Activated B cell treated with CpG ODN at 0.5 μM for 24 hours (primary cell): ENCODE results near the gene C17orf50. TPM values are rescaled to one million over a fixed set of nuclear protein-coding genes. Genes with fewer than 3 reads are reported as not detected.

Source experiments
- ATAC-seq: fragments of 200-7000 bp; cut with Tn5 transposase; one replicate; pipeline ENCODE4 v1.10.0; 2021; ENCODE audit warnings: low read depth, mild to moderate bottlenecking, moderate library complexity
- CTCF ChIA-PET: fragments of 350-600 bp; sonication (Branson Sonifier 250); formaldehyde crosslinking; loops from one replicate; lab custom pipeline; 2021; ENCODE audit warnings: antibody characterized with exemption; lab: Charles Lee
- POLR2A ChIA-PET: fragments of 350-600 bp; sonication (Branson Sonifier 250); formaldehyde crosslinking; loops from one replicate; lab custom pipeline; 2021; ENCODE audit warnings: antibody characterized with exemption; lab: Charles Lee
- DNase-seq: peaks from one replicate; pipeline ENCODE4 v3.0.0; 2022
- H3K27ac Mint-ChIP-seq: one replicate; pipeline ENCODE4 v1.8.0; 2020; ENCODE audit warnings: mixed read lengths
- H3K27me3 Mint-ChIP-seq: one replicate; pipeline ENCODE4 v1.8.0; 2021; ENCODE audit warnings: mixed read lengths
- H3K36me3 Mint-ChIP-seq: one replicate; pipeline ENCODE4 v1.8.0; 2021; ENCODE audit warnings: low read depth, mixed read lengths
- H3K4me1 Mint-ChIP-seq: one replicate; pipeline ENCODE4 v1.8.0; 2021; ENCODE audit warnings: mixed read lengths
- H3K4me3 Mint-ChIP-seq: one replicate; pipeline ENCODE4 v1.8.0; 2020; ENCODE audit warnings: mild to moderate bottlenecking, mixed read lengths
- H3K9me3 Mint-ChIP-seq: one replicate; pipeline ENCODE4 v1.8.0; 2020; ENCODE audit warnings: mixed read lengths
- CTCF ChIP-seq: fragments of 200-600 bp; IDR thresholded peaks from one replicate; pipeline ENCODE4 v1.8.0; 2022; ENCODE audit warnings: antibody characterized with exemption, mild to moderate bottlenecking
- intact Hi-C: fragments of 100-400 bp; cut with micrococcal nuclease; formaldehyde crosslinking; loops from one replicate; pipeline ENCODE4 v1.15.1; 2024
- total RNA-seq: library from RNA; stranded (reverse); gene quantifications from 2 replicates; pipeline ENCODE4 v1.2.3, GENCODE V29; 2022

C17orf50 gene
- total RNA-seq, 1 donor from 2014 or later: not detected

GRCh38 chr17:35807371-35808144 lies 46.9 kb downstream of the C17orf50 start:
- Mint-ChIP-seq H3K36me3 (peaks cover 14% of the 10 kb centered on the region), H3K9me3 (no peaks in the 10 kb centered on the region), H3K27me3 (no peaks in the 10 kb centered on the region), H3K4me3 (peak overlapping the region; percentile 93), H3K4me1 (peaks cover 41% of the 10 kb centered on the region), H3K27ac (peak overlapping the region; percentile 100)
- CTCF ChIA-PET: interaction anchor here (0.8 to 6.4 kb wide), 4 partner anchors 11 to 268 kb away, joined by 3 to 158 read pairs (median 20); partner anchors contain the start of genes C17orf50 and MMP28
- no peak for TF ChIP-seq CTCF
- ATAC-seq (no peak), DNase-seq (no peak)
- intact Hi-C loops: loop anchor here (2.0 to 10.0 kb wide), 3 partner anchors 193 to 793 kb away; partner anchors contain the start of genes MRM1 and SLFN5
- POLR2A ChIA-PET: interaction anchor here (1.3 to 3.5 kb wide), 4 partner anchors 12 to 728 kb away, joined by 3 to 121 read pairs (median 10); partner anchors contain the start of gene MMP28

GRCh38 chr17:35808240-35808961 lies 47.7 kb downstream of the C17orf50 start:
- Mint-ChIP-seq H3K36me3 (peaks cover 18% of the 10 kb centered on the region), H3K4me1 (peaks cover 47% of the 10 kb centered on the region), H3K9me3 (no peaks in the 10 kb centered on the region), H3K27ac (peak overlapping the region; percentile 100), H3K4me3 (peak overlapping the region; percentile 93), H3K27me3 (no peaks in the 10 kb centered on the region)
- ChIA-PET CTCF (interaction anchor here (0.7 to 6.4 kb wide), 11 partner anchors 8 to 269 kb away, joined by 3 to 158 read pairs (median 4); partner anchors contain the start of genes C17orf50, MMP28 and PEX12), POLR2A (interaction anchor here (0.6 to 3.5 kb wide), 23 partner anchors 9 to 1551 kb away, joined by 3 to 121 read pairs (median 5); partner anchors contain the start of genes AATF, AP2B1, CCL5 and MMP28)
- no peak for ATAC-seq
- no peak for DNase-seq
- intact Hi-C loops: loop anchor here (2.0 to 10.0 kb wide), 3 partner anchors 194 to 792 kb away; partner anchors contain the start of genes MRM1 and SLFN5
- TF ChIP-seq CTCF: no peak

DNA sequence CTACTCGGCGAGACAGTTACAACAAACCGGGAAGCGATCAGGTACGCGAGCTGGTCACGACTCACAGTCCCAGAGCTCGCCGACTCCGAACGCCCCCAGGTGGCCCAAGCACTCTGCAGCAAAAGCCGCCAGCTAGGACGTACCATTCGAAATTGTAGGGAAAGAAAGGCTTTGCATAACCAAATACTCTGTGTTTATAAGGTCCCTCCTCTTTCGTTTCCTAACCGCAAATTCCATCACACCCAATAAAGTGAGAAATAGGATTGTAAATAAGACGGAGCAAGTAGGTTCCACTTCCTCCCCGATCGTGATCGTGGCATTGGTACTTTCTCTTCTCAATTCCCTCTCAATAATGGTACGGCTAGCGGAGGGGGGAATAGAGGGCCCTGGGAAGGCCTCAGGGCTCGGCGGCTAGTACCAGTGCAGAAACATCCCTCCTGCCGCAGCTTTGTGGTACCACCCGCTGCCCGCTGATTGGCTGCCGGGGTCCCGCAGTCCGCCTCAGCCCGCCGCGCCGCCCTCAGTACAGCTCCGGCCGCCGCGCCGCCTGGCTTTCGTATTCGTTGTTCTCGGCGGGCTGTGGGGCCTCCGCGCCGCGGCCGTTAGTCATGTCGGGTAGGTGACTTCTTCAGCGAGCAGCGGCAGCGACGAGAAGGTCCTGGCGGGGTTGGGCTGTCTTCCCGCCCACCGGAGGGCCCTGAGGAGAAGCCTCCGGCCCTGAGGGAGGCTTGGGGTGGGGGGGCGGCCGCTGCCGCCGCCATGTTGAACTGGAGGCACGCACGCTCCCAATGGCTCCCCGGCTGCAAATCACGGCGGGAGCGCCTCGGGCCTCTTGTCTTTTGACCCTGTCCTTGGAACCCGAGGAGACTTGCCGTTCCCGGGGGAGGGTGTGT lies 48.5 kb downstream of the C17orf50 start, which contains the start of gene TAF15:
Gene TAF15, plus strand, starts transcription at position 523 of the 893 bp plus-strand sequence. Its CDS starts 86 bp downstream, at position 609.
- Mint-ChIP-seq H3K4me1 (peaks cover 55% of the 10 kb centered on the region), H3K9me3 (no peaks in the 10 kb centered on the region), H3K4me3 (peak within 1 kb of the TSS; percentile 93), H3K27me3 (no peaks in the 10 kb centered on the region), H3K27ac (peak within 1 kb of the TSS; percentile 100), H3K36me3 (peaks cover 23% of the 10 kb centered on the region)
- peak; percentile 91 for DNase-seq
- ATAC-seq: peak; percentile 88
- intact Hi-C loops: loop anchor here (1.0 to 10.0 kb wide), 7 partner anchors 14 to 792 kb away; partner anchors contain the start of genes AP2B1, MMP28, MRM1 and SLFN5
- POLR2A ChIA-PET: interaction anchor here (0.6 to 3.5 kb wide), 26 partner anchors 8 to 1550 kb away, joined by 3 to 121 read pairs (median 4); partner anchors contain the start of genes AATF, AP2B1, CCL5 and MMP28
- TF ChIP-seq CTCF: no peak
- CTCF ChIA-PET: interaction anchor here (0.7 to 6.4 kb wide), 10 partner anchors 9 to 231 kb away, joined by 3 to 158 read pairs (median 4); partner anchors contain the start of genes C17orf50, MMP28 and PEX12

DNA sequence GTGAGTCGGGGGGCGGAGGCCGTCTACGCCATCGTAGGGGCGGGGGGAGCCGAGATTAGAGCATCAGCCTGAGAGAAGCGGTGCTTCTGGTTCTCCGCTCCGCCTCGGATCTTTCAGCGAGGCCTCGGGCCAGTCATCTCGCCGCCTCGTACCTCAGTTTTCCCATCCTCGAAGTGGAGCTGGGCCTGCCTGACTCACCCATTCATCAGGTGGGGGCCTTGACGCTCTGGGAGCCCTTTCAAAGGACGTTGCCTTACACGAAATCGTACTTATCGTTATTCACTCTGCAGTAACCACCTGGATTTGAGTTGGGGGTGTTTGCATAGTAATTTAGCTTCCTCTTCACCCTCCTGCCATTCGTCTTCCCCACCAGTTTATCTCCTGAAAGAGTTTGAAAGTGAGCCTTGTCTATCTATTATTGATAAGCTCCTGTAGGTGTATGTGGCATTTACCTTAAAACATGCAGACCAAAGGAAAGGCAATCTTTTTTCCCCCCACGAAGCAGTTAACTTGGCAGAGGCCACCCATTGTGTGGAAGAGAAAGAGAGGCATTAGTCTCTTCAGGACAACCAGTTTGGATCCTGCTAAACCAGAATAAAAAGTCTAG lies 49.3 kb downstream of the C17orf50 start:
- Mint-ChIP-seq H3K27me3 (no peaks in the 10 kb centered on the region), H3K27ac (peak overlapping the region; percentile 100), H3K4me3 (peak overlapping the region; percentile 93), H3K36me3 (peaks cover 25% of the 10 kb centered on the region), H3K4me1 (peaks cover 57% of the 10 kb centered on the region), H3K9me3 (no peaks in the 10 kb centered on the region)
- intact Hi-C loops: loop anchor here (1.0 to 10.0 kb wide), 7 partner anchors 15 to 791 kb away; partner anchors contain the start of genes AP2B1, MMP28, MRM1 and SLFN5
- TF ChIP-seq CTCF: no peak
- ATAC-seq: peak; percentile 1
- no peak for DNase-seq
- ChIA-PET CTCF (interaction anchor here (3.3 to 6.4 kb wide), 3 partner anchors 13 to 47 kb away, joined by 18 to 158 read pairs (median 22); partner anchors contain the start of genes C17orf50 and MMP28), POLR2A (interaction anchor here (0.6 to 3.5 kb wide), 14 partner anchors 8 to 739 kb away, joined by 3 to 121 read pairs (median 5); partner anchors contain the start of genes AP2B1, MMP28 and PEX12)
